ENCODE data around the gene CADM3. TPM values are rescaled to one million over a fixed set of nuclear protein-coding genes. Genes with fewer than 3 reads are reported as not detected.

The CADM3 gene
- total RNA-seq, 1 experiment from 2014 or later = 0.28 TPM

DNA sequence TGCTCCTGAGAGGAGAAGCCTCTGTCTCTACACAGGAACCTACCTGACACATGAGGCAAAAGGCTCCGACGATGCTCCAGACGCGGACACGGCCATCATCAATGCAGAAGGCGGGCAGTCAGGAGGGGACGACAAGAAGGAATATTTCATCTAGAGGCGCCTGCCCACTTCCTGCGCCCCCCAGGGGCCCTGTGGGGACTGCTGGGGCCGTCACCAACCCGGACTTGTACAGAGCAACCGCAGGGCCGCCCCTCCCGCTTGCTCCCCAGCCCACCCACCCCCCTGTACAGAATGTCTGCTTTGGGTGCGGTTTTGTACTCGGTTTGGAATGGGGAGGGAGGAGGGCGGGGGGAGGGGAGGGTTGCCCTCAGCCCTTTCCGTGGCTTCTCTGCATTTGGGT is 29.4 kb downstream of the CADM3 start:
- POLR2A ChIA-PET = no interaction called here
- no peak for ATAC-seq
- Histone ChIP-seq H3K27me3 (ENCODE audit: control insufficient read depth, insufficient read depth, low read length) (peaks cover 2% of the 10 kb centered on the region; the same call in 1 of the 2 replicates), H3K36me3 (ENCODE audit: control insufficient read depth, insufficient read depth, low read length) (no peaks in the 10 kb centered on the region), H3K4me3 (ENCODE audit: low read depth in 2 of 2, low read length in 2 of 2) (no peak overlapping the region), H3K4me1 (ENCODE audit: control insufficient read depth, insufficient read depth, low read length) (no peaks in the 10 kb centered on the region), H3K9me3 (ENCODE audit: control insufficient read depth, insufficient read depth, low read depth, low read length) (no peaks in the 10 kb centered on the region), H3K27ac (ENCODE audit: low read length) (no peak overlapping the region)
- CTCF ChIA-PET = no interaction called here
- no peak for DNase-seq (ENCODE audit: low read depth, low spot score)
- TF ChIP-seq, protein P1, sequence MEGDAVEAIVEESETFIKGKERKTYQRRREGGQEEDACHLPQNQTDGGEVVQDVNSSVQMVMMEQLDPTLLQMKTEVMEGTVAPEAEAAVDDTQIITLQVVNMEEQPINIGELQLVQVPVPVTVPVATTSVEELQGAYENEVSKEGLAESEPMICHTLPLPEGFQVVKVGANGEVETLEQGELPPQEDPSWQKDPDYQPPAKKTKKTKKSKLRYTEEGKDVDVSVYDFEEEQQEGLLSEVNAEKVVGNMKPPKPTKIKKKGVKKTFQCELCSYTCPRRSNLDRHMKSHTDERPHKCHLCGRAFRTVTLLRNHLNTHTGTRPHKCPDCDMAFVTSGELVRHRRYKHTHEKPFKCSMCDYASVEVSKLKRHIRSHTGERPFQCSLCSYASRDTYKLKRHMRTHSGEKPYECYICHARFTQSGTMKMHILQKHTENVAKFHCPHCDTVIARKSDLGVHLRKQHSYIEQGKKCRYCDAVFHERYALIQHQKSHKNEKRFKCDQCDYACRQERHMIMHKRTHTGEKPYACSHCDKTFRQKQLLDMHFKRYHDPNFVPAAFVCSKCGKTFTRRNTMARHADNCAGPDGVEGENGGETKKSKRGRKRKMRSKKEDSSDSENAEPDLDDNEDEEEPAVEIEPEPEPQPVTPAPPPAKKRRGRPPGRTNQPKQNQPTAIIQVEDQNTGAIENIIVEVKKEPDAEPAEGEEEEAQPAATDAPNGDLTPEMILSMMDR (IDR thresholded peaks at IDR 0.05) = no peak
- TF ChIP-seq TCF7L2 (IDR thresholded peaks at IDR 0.05; ENCODE audit: low read depth, low read length) (no peak), POLR2AphosphoS5 (IDR thresholded peaks at IDR 0.05; ENCODE audit: low read depth, low read length) (no peak), SIN3A (IDR thresholded peaks at IDR 0.05; ENCODE audit: borderline replicate concordance, insufficient read depth, low read depth, low read length) (no peak)
- TF ChIP-seq, protein P2, sequence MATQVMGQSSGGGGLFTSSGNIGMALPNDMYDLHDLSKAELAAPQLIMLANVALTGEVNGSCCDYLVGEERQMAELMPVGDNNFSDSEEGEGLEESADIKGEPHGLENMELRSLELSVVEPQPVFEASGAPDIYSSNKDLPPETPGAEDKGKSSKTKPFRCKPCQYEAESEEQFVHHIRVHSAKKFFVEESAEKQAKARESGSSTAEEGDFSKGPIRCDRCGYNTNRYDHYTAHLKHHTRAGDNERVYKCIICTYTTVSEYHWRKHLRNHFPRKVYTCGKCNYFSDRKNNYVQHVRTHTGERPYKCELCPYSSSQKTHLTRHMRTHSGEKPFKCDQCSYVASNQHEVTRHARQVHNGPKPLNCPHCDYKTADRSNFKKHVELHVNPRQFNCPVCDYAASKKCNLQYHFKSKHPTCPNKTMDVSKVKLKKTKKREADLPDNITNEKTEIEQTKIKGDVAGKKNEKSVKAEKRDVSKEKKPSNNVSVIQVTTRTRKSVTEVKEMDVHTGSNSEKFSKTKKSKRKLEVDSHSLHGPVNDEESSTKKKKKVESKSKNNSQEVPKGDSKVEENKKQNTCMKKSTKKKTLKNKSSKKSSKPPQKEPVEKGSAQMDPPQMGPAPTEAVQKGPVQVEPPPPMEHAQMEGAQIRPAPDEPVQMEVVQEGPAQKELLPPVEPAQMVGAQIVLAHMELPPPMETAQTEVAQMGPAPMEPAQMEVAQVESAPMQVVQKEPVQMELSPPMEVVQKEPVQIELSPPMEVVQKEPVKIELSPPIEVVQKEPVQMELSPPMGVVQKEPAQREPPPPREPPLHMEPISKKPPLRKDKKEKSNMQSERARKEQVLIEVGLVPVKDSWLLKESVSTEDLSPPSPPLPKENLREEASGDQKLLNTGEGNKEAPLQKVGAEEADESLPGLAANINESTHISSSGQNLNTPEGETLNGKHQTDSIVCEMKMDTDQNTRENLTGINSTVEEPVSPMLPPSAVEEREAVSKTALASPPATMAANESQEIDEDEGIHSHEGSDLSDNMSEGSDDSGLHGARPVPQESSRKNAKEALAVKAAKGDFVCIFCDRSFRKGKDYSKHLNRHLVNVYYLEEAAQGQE (IDR thresholded peaks at IDR 0.05; ENCODE audit: insufficient read depth in 1 of 2, low read depth in 2 of 2, low read length in 1 of 2) = no peak
- in situ Hi-C loops (cut with HindIII; ENCODE audit: low pct_unique_long_range_greater_than_20kb, low sequenced_read_pairs) = no loop called here
- intact Hi-C loops (cut with micrococcal nuclease; ENCODE audit: unreplicated experiment) = no loop called here
- BruUV-seq (replicated peaks) = no TSS peak

DNA sequence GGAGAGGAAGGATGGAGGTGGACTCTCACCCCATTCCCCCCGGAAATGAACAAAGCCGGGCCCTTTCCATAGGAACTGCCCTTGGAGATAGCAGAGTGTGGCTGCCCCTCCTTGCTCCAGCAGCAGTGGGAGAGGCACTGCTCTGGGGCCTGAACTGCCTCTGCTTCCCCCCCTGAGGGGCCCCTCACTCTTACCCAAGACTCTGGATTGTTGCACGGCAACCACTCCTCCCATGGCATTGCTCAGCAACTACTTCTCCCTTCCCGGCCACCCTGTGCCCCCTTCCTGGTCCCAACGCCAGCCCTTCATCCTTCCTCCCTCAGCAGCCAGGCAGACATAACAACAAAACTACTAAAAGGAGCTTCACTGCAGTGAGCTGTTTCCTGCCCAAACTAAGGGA is 30.2 kb downstream of the CADM3 start:
- intact Hi-C loops (cut with micrococcal nuclease; ENCODE audit: unreplicated experiment) = no loop called here
- BruUV-seq (replicated peaks) = no TSS peak
- Histone ChIP-seq H3K36me3 (ENCODE audit: control insufficient read depth, insufficient read depth, low read length) (no peaks in the 10 kb centered on the region), H3K27me3 (ENCODE audit: control insufficient read depth, insufficient read depth, low read length) (peaks cover 2% of the 10 kb centered on the region; the same call in 1 of the 2 replicates), H3K4me3 (ENCODE audit: low read depth in 2 of 2, low read length in 2 of 2) (no peak overlapping the region), H3K27ac (ENCODE audit: low read length) (no peak overlapping the region), H3K9me3 (ENCODE audit: control insufficient read depth, insufficient read depth, low read depth, low read length) (no peaks in the 10 kb centered on the region), H3K4me1 (ENCODE audit: control insufficient read depth, insufficient read depth, low read length) (no peaks in the 10 kb centered on the region)
- POLR2A ChIA-PET = no interaction called here
- DNase-seq (ENCODE audit: low read depth, low spot score) = no peak
- CTCF ChIA-PET = no interaction called here
- in situ Hi-C loops (cut with HindIII; ENCODE audit: low pct_unique_long_range_greater_than_20kb, low sequenced_read_pairs) = no loop called here
- TF ChIP-seq, protein P1 (IDR thresholded peaks at IDR 0.05) = no peak
- ATAC-seq = no peak

DNA sequence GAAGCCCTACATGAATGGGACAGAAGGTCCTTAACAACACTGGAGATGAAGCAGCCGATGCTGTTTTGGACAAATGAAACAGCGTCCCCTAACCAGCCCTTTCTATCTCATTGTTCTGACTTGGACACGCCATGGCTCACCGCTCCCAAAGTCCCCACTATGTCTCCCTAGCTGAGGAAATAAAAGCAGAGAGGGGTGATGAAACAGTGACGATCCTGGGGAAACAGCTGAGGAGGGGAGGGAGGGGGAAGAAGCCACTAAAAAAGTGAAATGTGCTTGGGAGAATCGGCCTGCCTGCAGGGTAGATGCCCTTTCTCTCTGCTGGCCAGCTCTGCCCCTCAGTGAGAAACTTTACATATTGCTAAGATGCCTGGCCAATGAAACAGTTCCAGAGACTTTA is 32.2 kb downstream of the CADM3 start:
- TF ChIP-seq SIN3A (IDR thresholded peaks at IDR 0.05; ENCODE audit: borderline replicate concordance, insufficient read depth, low read depth, low read length) (no peak), TCF7L2 (IDR thresholded peaks at IDR 0.05; ENCODE audit: low read depth, low read length) (no peak), POLR2AphosphoS5 (IDR thresholded peaks at IDR 0.05; ENCODE audit: low read depth, low read length) (no peak)
- TF ChIP-seq, protein P2 (IDR thresholded peaks at IDR 0.05; ENCODE audit: insufficient read depth in 1 of 2, low read depth in 2 of 2, low read length in 1 of 2) = no peak
- TF ChIP-seq, protein P1 (IDR thresholded peaks at IDR 0.05) = no peak
- DNase-seq (ENCODE audit: low read depth, low spot score) = no peak
- Histone ChIP-seq H3K4me3 (ENCODE audit: low read depth in 2 of 2, low read length in 2 of 2) (no peak overlapping the region), H3K4me1 (ENCODE audit: control insufficient read depth, insufficient read depth, low read length) (no peaks in the 10 kb centered on the region), H3K36me3 (ENCODE audit: control insufficient read depth, insufficient read depth, low read length) (no peaks in the 10 kb centered on the region), H3K27ac (ENCODE audit: low read length) (no peak overlapping the region), H3K27me3 (ENCODE audit: control insufficient read depth, insufficient read depth, low read length) (peaks cover 10% of the 10 kb centered on the region; the same call in 1 of the 2 replicates), H3K9me3 (ENCODE audit: control insufficient read depth, insufficient read depth, low read depth, low read length) (no peaks in the 10 kb centered on the region)
- ChIA-PET CTCF (interaction anchor here (0.9 kb wide), 1 partner anchor 804 kb away, joined by 3 read pairs; no protein-coding TSS in a partner anchor), POLR2A (no interaction called here)
- no TSS peak for BruUV-seq (replicated peaks)
- no peak for ATAC-seq
- in situ Hi-C loops (cut with HindIII; ENCODE audit: low pct_unique_long_range_greater_than_20kb, low sequenced_read_pairs) = no loop called here
- intact Hi-C loops (cut with micrococcal nuclease; ENCODE audit: unreplicated experiment) = no loop called here
